ENCODE measurements around the gene TSPAN14. TPM values are rescaled to one million over a fixed set of nuclear protein-coding genes. Genes with fewer than 3 reads are reported as not detected.

TSPAN14 gene
- total and polyA plus RNA-seq, 4 donors: 19.9 to 36.8 (median 27.3) TPM

GRCh38 chr10:80427541-80427940 lies 26.6 kb upstream of the TSPAN14 start (continued):
- TF ChIP-seq ATF3 (IDR thresholded peaks at IDR 0.05): no peak
- TF ChIP-seq HNF4G (IDR thresholded peaks at IDR 0.05): no peak
- no peak for TF ChIP-seq RAD21 (IDR thresholded peaks at IDR 0.05)
- TF ChIP-seq HNF4A (conservative IDR thresholded peaks at IDR 0.05): no peak
- TF ChIP-seq FOXA2 (IDR thresholded peaks at IDR 0.05): no peak
- no peak for TF ChIP-seq CTCF (IDR thresholded peaks at IDR 0.05; ENCODE audit: low read depth, low read length, missing input control)

- DNase-seq (ENCODE audit: low spot score): no peak
- no peaks in the 10 kb centered on the region for H3K9me3 ChIP-seq (ENCODE audit: control insufficient read depth in 4 of 4, low read length in 3 of 4)
- WGBS: 89% methylated on average over 9 of the region's 9 CpGs
- no peak overlapping the region for H3K27ac ChIP-seq (ENCODE audit: low read depth in 1 of 2, low read length in 2 of 2)
- no peak overlapping the region for H3K4me3 ChIP-seq (ENCODE audit: low read depth in 1 of 3, low read length in 3 of 3)
- TF ChIP-seq CTCF (IDR thresholded peaks at IDR 0.05; ENCODE audit: low read depth, low read length, missing input control) (no peak), HNF4G (IDR thresholded peaks at IDR 0.05) (no peak), FOXA1 (IDR thresholded peaks at IDR 0.05) (no peak), NR2F2 (IDR thresholded peaks at IDR 0.05) (no peak)
- H3K9ac ChIP-seq (ENCODE audit: low read depth in 1 of 2, low read length in 2 of 2): no peak overlapping the region
- no peaks in the 10 kb centered on the region for H3K4me1 ChIP-seq (ENCODE audit: control insufficient read depth in 4 of 4, insufficient read depth in 4 of 4, low read length in 3 of 4)
- H3K36me3 ChIP-seq (ENCODE audit: control insufficient read depth in 4 of 4, insufficient read depth in 3 of 4, low read depth in 1 of 4, low read length in 3 of 4): peaks cover 5 to 47% (median 30%) of the 10 kb centered on the region in 4 donors
- H3K27me3 ChIP-seq (ENCODE audit: control insufficient read depth in 4 of 4, insufficient read depth in 4 of 4, low read length in 3 of 4): no peaks in the 10 kb centered on the region
Observed at GRCh38 chr10:80429521-80429973, 24.6 kb upstream of the TSPAN14 start.

- TF ChIP-seq EGR1 (IDR thresholded peaks at IDR 0.05; ENCODE audit: low read depth in 2 of 2) (no peak), NR2F2 (IDR thresholded peaks at IDR 0.05) (no peak), FOXA1 (IDR thresholded peaks at IDR 0.05) (no peak), ZBTB33 (IDR thresholded peaks at IDR 0.05) (no peak)
- 70% methylated on average over 3 of the region's 3 CpGs for WGBS
- no peak overlapping the region for H3K4me3 ChIP-seq (ENCODE audit: low read depth in 1 of 3, low read length in 3 of 3)
- H3K9me3 ChIP-seq (ENCODE audit: control insufficient read depth in 4 of 4, low read length in 3 of 4): no peaks in the 10 kb centered on the region
- no peaks in the 10 kb centered on the region for H3K4me1 ChIP-seq (ENCODE audit: control insufficient read depth in 4 of 4, insufficient read depth in 4 of 4, low read length in 3 of 4)
- H3K9ac ChIP-seq (ENCODE audit: low read depth in 1 of 2, low read length in 2 of 2): no peak overlapping the region
- no peak for DNase-seq (ENCODE audit: low spot score)
- H3K27ac ChIP-seq (ENCODE audit: low read depth in 1 of 2, low read length in 2 of 2): no peak overlapping the region
- peaks cover under 1 to 20% (median 11%) of the 10 kb centered on the region in 4 donors for H3K36me3 ChIP-seq (ENCODE audit: control insufficient read depth in 4 of 4, insufficient read depth in 3 of 4, low read depth in 1 of 4, low read length in 3 of 4)
- no peaks in the 10 kb centered on the region for H3K27me3 ChIP-seq (ENCODE audit: control insufficient read depth in 4 of 4, insufficient read depth in 4 of 4, low read length in 3 of 4)
Observed at GRCh38 chr10:80433134-80433533, 21.0 kb upstream of the TSPAN14 start.
